GM12801 (cell line): ENCODE measurements around the gene TTLL7.

Experiments used
- CTCF ChIP-seq: IDR thresholded peaks from one replicate; pipeline ENCODE4 v1.5.1; 2011; ENCODE audit warnings: control low read depth; ENCODE audit not compliant: insufficient read length; ENCODE audit errors: extremely low read depth

TTLL7 gene

GRCh38 chr1:83918688-83919285 lies 80.1 kb downstream of the TTLL7 start:
- no peak for TF ChIP-seq CTCF

GRCh38 chr1:83917959-83918358 lies 81.0 kb downstream of the TTLL7 start:
- TF ChIP-seq CTCF: no peak

GRCh38 chr1:83912876-83913275 lies 86.1 kb downstream of the TTLL7 start:
- TF ChIP-seq CTCF: no peak

- TF ChIP-seq CTCF: no peak
Measured at GRCh38 chr1:83910461-83910860, 88.5 kb downstream of the TTLL7 start.

- TF ChIP-seq CTCF: no peak
Measured at GRCh38 chr1:83909687-83910086, 89.2 kb downstream of the TTLL7 start.

GRCh38 chr1:83905315-83905907 lies 93.5 kb downstream of the TTLL7 start:
- TF ChIP-seq CTCF: no peak

GRCh38 chr1:83901547-83902155 lies 97.3 kb downstream of the TTLL7 start:
- TF ChIP-seq CTCF: no peak
